Hepatocyte (in vitro differentiated cells): ENCODE results near the gene UBN1.

Source experiments
- CTCF ChIP-seq: fragments of 200-600 bp; sonication (generic); IDR thresholded peaks from 2 replicates; pipeline ENCODE4 v1.5.1; 2016; ENCODE audit warnings: antibody characterized with exemption, mild to moderate bottlenecking; ENCODE audit not compliant: poor library complexity
- EZH2 ChIP-seq: fragments of 200-600 bp; sonication (generic); IDR thresholded peaks from 2 replicates; pipeline ENCODE4 v1.6.1; 2016; ENCODE audit warnings: antibody characterized with exemption, mild to moderate bottlenecking, borderline replicate concordance
- EZH2phosphoT487 ChIP-seq: fragments of 200-600 bp; sonication (generic); IDR thresholded peaks from one replicate; pipeline ENCODE4 v1.6.1; 2018; ENCODE audit warnings: antibody characterized with exemption, mild to moderate bottlenecking, low read depth, moderate library complexity; ENCODE audit not compliant: unreplicated experiment, severe bottlenecking

GRCh38 chr16:4897328-4897727 is 50.0 kb downstream of the UBN1 start:
- TF ChIP-seq CTCF: no peak
- TF ChIP-seq EZH2phosphoT487: no peak
- TF ChIP-seq EZH2: no peak
